HG03045 (cell line): ENCODE data around the gene LRRC8C.
A peak's percentile ranks its signal among the peaks of the same experiment; 100 is the strongest.
"Not testable (repeated sequence)": the region's sequence is repeated elsewhere in the genome, so short reads cannot be mapped to it uniquely, and the experiment has no call there.

Experiments
- ATAC-seq: cut with Tn5 transposase; IDR thresholded peaks from one replicate; pipeline ENCODE4 v1.9.1; 2021; ENCODE audit warnings: mild to moderate bottlenecking, moderate library complexity; ENCODE audit not compliant: unreplicated experiment

The LRRC8C gene

GRCh38 chr1:89632657-89633247, at the start of gene LRRC8C:
Gene LRRC8C (plus strand): TSS chr1:89633120. CDS start chr1:89686474, 53,354 bp downstream.
- ATAC-seq, result peak; percentile 94

GRCh38 chr1:89584211-89584610, 48.7 kb upstream of the LRRC8C start:
- no peak for ATAC-seq

- no peak for ATAC-seq
Measured at GRCh38 chr1:89584781-89585180, 48.1 kb upstream of the LRRC8C start.

GRCh38 chr1:89587729-89588161, 45.2 kb upstream of the LRRC8C start:
- no peak for ATAC-seq

GRCh38 chr1:89588480-89588879, 44.4 kb upstream of the LRRC8C start:
- ATAC-seq, result no peak

- ATAC-seq, result no peak
Measured at GRCh38 chr1:89589515-89589914, 43.4 kb upstream of the LRRC8C start.

- no peak for ATAC-seq
Measured at GRCh38 chr1:89590341-89591080, 42.4 kb upstream of the LRRC8C start.

- not testable (repeated sequence) for ATAC-seq
Measured at GRCh38 chr1:89592861-89593302, 40.0 kb upstream of the LRRC8C start.

- no peak for ATAC-seq
Measured at GRCh38 chr1:89594096-89594740, 38.7 kb upstream of the LRRC8C start.

GRCh38 chr1:89596698-89597097, 36.2 kb upstream of the LRRC8C start:
- no peak for ATAC-seq

- no peak for ATAC-seq
Measured at GRCh38 chr1:89598450-89599331, 34.2 kb upstream of the LRRC8C start.

- ATAC-seq, result no peak
Measured at GRCh38 chr1:89599332-89599630, 33.6 kb upstream of the LRRC8C start.

GRCh38 chr1:89600451-89601224, 32.3 kb upstream of the LRRC8C start:
- ATAC-seq, result no peak

GRCh38 chr1:89602871-89603404, 30.0 kb upstream of the LRRC8C start:
- ATAC-seq, result no peak

GRCh38 chr1:89603651-89604413, 29.1 kb upstream of the LRRC8C start:
- no peak for ATAC-seq

- ATAC-seq, result no peak
Measured at GRCh38 chr1:89604414-89604735, 28.5 kb upstream of the LRRC8C start.

- no peak for ATAC-seq
Measured at GRCh38 chr1:89605692-89606091, 27.2 kb upstream of the LRRC8C start.

- ATAC-seq, result no peak
Measured at GRCh38 chr1:89606227-89606980, 26.5 kb upstream of the LRRC8C start.

GRCh38 chr1:89607156-89607555, 25.8 kb upstream of the LRRC8C start:
- no peak for ATAC-seq
